Thyroid gland (tissue), 4 donors: ENCODE data around the gene TRMT2B. TPM values are rescaled to one million over a fixed set of nuclear protein-coding genes. Genes with fewer than 3 reads are reported as not detected.

Source experiments
- DNase-seq, 2 donors: peaks; one replicate each; pipeline ENCODE4 v3.0.0-alpha.2; 2019
- H3K27ac ChIP-seq, 3 donors: fragments of 200-600 bp; sonication (generic); 1 replicate in 2 of 3; 2 replicates in 1 of 3; pipeline ENCODE4 v1.5.1; 2016 to 2019; ENCODE audit warnings: mild to moderate bottlenecking in 1 of 3, moderate library complexity in 1 of 3
- H3K27me3 ChIP-seq: fragments of 200-600 bp; sonication (generic); one replicate; pipeline ENCODE4 v1.5.1; 2019
- H3K36me3 ChIP-seq, 2 donors: fragments of 200-600 bp; sonication (generic); one replicate each; pipeline ENCODE4 v1.5.1; 2016 to 2019
- H3K4me1 ChIP-seq, 2 donors: fragments of 200-600 bp; sonication (generic); one replicate each; pipeline ENCODE4 v1.5.1; 2017 to 2019
- H3K4me3 ChIP-seq, 3 donors: fragments of 200-600 bp; sonication (generic); replicated peaks in 1 of 3; 1 replicate in 2 of 3; 2 replicates in 1 of 3; pipeline ENCODE4 v1.5.1; 2016; ENCODE audit warnings: mild to moderate bottlenecking in 1 of 3
- H3K9me3 ChIP-seq: fragments of 200-600 bp; sonication (generic); one replicate; pipeline ENCODE4 v1.5.1; 2017
- CTCF ChIP-seq, 6 experiments: fragments of 200-600 bp in 3 of 6; fragments of 450-650 bp in 3 of 6; sonication (generic) in 3 of 6; IDR thresholded peaks; one replicate each; pipeline ENCODE4 v1.5.1; 2016 to 2019; ENCODE audit warnings: antibody characterized with exemption in 6 of 6, mild to moderate bottlenecking in 2 of 6, inconsistent platforms in 1 of 6, moderate library complexity in 1 of 6
- POLR2A ChIP-seq, 2 donors: fragments of 450-650 bp; IDR thresholded peaks; one replicate each; pipeline ENCODE4 v1.6.1; 2017; ENCODE audit warnings: antibody characterized with exemption in 2 of 2, mild to moderate bottlenecking in 2 of 2, moderate library complexity in 1 of 2
- WGBS, 2 donors: methylation state at CpG; one replicate each; pipeline ENCODE4 v1.1.5; 2017; 5-methylcytosine and 5-hydroxymethylcytosine counted together
- intact Hi-C: fragments of 100-400 bp; cut with DNase I; formaldehyde crosslinking; loops from one replicate; pipeline ENCODE4 v1.15.1; 2023
- total RNA-seq, 4 donors: library from RNA; depleted of rRNA; stranded (reverse); fragments of >200 nt; gene quantifications; one replicate each; pipeline ENCODE4 v1.2.3, GENCODE V29; 2016

The TRMT2B gene
- total RNA-seq, 4 donors from 2014 or later, result 26.2 to 32.8 (median 29.1) TPM

GRCh38 chrX:100999451-100999850 is 52.5 kb downstream of the TRMT2B start:
- WGBS, 2 donors, result 85 to 100% methylated on average over 2 of the region's 2 CpGs
- H3K9me3 ChIP-seq, result no peaks in the 10 kb centered on the region
- TF ChIP-seq POLR2A (IDR thresholded peaks at IDR 0.05), result no peak
- no peak for TF ChIP-seq CTCF (IDR thresholded peaks at IDR 0.05)
- intact Hi-C loops, result no loop called here
- DNase-seq, result no peak
- no peak overlapping the region for H3K27ac ChIP-seq
- no peaks in the 10 kb centered on the region for H3K27me3 ChIP-seq
- no peak overlapping the region for H3K4me3 ChIP-seq
- no peaks in the 10 kb centered on the region for H3K4me1 ChIP-seq
- H3K36me3 ChIP-seq, result no peaks in the 10 kb centered on the region

GRCh38 chrX:100995469-100995868 is 56.4 kb downstream of the TRMT2B start:
- Histone ChIP-seq H3K9me3 (no peaks in the 10 kb centered on the region), H3K36me3 (no peaks in the 10 kb centered on the region), H3K27me3 (no peaks in the 10 kb centered on the region), H3K27ac (no peak overlapping the region), H3K4me1 (no peaks in the 10 kb centered on the region), H3K4me3 (no peak overlapping the region)
- TF ChIP-seq POLR2A (IDR thresholded peaks at IDR 0.05) (no peak), CTCF (IDR thresholded peaks at IDR 0.05) (no peak)
- intact Hi-C loops, result no loop called here
- no peak for DNase-seq
- 58 to 90% methylated on average over 1 to 5 of the region's 5 CpGs for WGBS, 2 donors

GRCh38 chrX:100994352-100995281 is 57.3 kb downstream of the TRMT2B start:
- no peaks in the 10 kb centered on the region for H3K9me3 ChIP-seq
- DNase-seq, result no peak
- no peak overlapping the region for H3K27ac ChIP-seq
- H3K27me3 ChIP-seq, result no peaks in the 10 kb centered on the region
- TF ChIP-seq CTCF (IDR thresholded peaks at IDR 0.05) (no peak), POLR2A (IDR thresholded peaks at IDR 0.05) (no peak)
- no peaks in the 10 kb centered on the region for H3K36me3 ChIP-seq
- intact Hi-C loops, result no loop called here
- WGBS, 2 donors, result 88 to 93% methylated on average over 5 of the region's 5 CpGs
- no peaks in the 10 kb centered on the region for H3K4me1 ChIP-seq
- H3K4me3 ChIP-seq, result no peak overlapping the region

- no peaks in the 10 kb centered on the region for H3K36me3 ChIP-seq
- H3K27me3 ChIP-seq, result no peaks in the 10 kb centered on the region
These were observed 61.8 kb downstream of the TRMT2B start for GRCh38 chrX:100990139-100990538.

More at GRCh38 chrX:100990139-100990538, 61.8 kb downstream of the TRMT2B start:
- no peak overlapping the region for H3K27ac ChIP-seq
- DNase-seq, result no peak
- H3K9me3 ChIP-seq, result no peaks in the 10 kb centered on the region
- no peak for TF ChIP-seq CTCF (IDR thresholded peaks at IDR 0.05)
- H3K4me1 ChIP-seq, result no peaks in the 10 kb centered on the region
- intact Hi-C loops, result no loop called here
- no peak overlapping the region for H3K4me3 ChIP-seq
- 88 to 89% methylated on average over 2 of the region's 2 CpGs for WGBS, 2 donors
